Astrocyte of the cerebellum (primary cell): ENCODE measurements around the gene ESPNL.
"Not testable (repeated sequence)": the region's sequence is repeated elsewhere in the genome, so short reads cannot be mapped to it uniquely, and the experiment has no call there.

ENCODE experiments used
- DNase-seq: peaks from one replicate; pipeline ENCODE4 v3.0.0-alpha.2; 2011; ENCODE audit warnings: low read depth
- H3K4me3 ChIP-seq: 2 replicates; pipeline ENCODE4 v1.5.1; 2011; ENCODE audit warnings: mild to moderate bottlenecking, low read depth, low read length, moderate library complexity
- CTCF ChIP-seq: IDR thresholded peaks from 2 replicates; pipeline ENCODE4 v1.5.1; 2012; ENCODE audit warnings: low read length, low read depth, moderate library complexity, mild to moderate bottlenecking; ENCODE audit errors: missing control alignments
- in situ Hi-C: cut with HindIII; loops from 2 replicates; pipeline ENCODE4 v1.10.0; 2017; ENCODE audit warnings: low sequenced_read_pairs

The ESPNL gene

GRCh38 chr2:238114851-238115660, 14.9 kb downstream of the ESPNL start:
- in situ Hi-C loops, result no loop called here
- TF ChIP-seq CTCF, result no peak

GRCh38 chr2:238115709-238116108, 15.6 kb downstream of the ESPNL start:
- in situ Hi-C loops, DNase-seq, H3K4me3 ChIP-seq: not testable (repeated sequence)

More at GRCh38 chr2:238114851-238115660, 14.9 kb downstream of the ESPNL start:
- no peak for DNase-seq
- no peak overlapping the region for H3K4me3 ChIP-seq

- no peak for TF ChIP-seq CTCF
- no peak for DNase-seq
Measured at GRCh38 chr2:238116298-238117198, 16.4 kb downstream of the ESPNL start.

DNA sequence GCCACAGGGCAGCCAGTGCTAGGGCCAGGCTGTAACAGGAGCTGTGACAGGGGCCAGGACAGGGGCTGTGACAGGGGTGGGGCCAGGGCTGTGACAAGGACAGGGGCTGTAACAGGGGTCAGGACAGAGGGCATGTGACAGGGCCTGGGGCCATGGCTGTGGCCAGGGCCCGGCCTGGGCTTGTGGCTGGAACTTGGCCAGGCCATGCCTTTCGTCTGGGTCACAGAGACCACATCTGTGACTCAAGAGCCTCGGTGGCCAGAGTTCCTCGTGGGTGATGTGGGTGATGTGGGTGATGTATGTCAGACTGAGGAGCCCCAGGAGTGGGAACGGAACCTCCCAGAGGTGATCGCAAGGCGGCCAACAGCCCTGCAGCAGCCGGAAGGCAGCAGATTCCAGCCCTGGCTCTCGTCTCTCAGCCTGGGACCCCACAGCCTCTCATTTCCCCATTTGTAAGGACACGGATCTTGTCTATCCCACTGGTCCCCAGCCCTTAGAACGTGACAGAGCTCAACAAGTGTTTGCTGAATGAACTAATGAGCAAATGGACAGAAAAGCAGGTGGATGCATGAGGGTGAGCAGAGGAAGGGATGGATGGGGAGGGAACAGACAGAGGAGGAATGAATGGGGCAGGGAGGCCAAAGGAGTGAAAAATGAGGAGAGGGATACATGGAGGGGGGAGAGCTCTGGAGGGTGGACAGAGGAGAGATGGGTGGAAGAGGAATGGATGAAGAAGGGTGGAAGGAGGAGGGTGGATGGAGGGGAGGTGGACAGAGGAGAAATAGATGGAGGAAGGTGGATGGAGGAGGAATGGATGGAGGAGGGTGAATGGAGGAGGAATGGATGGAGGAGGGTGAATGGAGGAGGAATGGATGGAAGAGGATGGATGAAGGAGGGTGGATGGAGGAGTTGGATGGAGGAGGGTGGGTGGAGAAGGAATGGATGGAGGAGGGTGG, 17.3 kb downstream of the ESPNL start:
- H3K4me3 ChIP-seq, result no peak overlapping the region
- in situ Hi-C loops, result no loop called here
- DNase-seq, result no peak
- TF ChIP-seq CTCF, result no peak

More at GRCh38 chr2:238116298-238117198, 16.4 kb downstream of the ESPNL start:
- no peak overlapping the region for H3K4me3 ChIP-seq
- in situ Hi-C loops, result no loop called here

DNA sequence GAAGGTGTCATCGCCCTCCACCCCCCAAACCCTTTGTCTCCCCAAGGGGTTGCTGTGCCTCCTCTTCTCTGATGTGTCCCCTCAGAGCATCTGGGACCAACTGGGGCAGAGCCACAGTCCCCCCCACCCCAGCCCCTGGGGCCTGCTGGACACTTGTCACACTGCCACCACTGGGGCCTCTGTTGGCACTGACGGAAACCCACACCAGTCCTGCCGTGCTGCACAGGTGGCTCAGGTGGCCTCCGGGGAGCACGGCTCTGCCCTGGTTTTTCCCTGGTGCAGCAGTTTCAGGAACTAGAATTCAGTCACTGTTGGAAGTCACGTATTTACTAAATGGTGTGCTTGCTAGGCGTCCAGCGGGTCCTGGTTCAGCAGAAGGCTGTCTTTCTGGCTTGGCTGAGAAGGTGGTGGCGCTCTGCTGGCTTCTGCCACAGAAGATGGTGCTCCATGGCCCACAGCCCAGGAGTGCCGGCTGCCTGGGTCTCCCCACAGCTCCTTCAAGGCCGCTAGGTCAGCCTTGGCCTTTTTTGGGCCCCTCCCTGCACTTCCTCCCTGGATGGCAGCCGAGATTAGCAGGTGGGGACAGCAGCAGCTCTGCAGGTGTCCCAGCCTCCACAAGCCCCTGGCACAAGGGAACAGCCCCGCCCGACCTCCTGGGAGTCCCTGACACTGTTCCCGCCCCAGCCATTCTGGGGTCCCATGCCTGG, 19.8 kb downstream of the ESPNL start:
- no peak for TF ChIP-seq CTCF
- H3K4me3 ChIP-seq, result no peak overlapping the region
- in situ Hi-C loops, result no loop called here
- DNase-seq, result no peak

GRCh38 chr2:238120463-238121298, 20.5 kb downstream of the ESPNL start:
- DNase-seq, result no peak
- no peak overlapping the region for H3K4me3 ChIP-seq
- in situ Hi-C loops, result no loop called here
- TF ChIP-seq CTCF, result no peak
